T-helper 1 cell treated with Interleukin-12 subunit alpha and Interleukin-12 subunit beta and Interleukin-4 antibody, amounts not matched to agents 30 μg/mL and 1 μg/mL, for 36 hours (primary cell): ENCODE measurements around the gene FXYD3.

ENCODE experiments used
- H3K27ac Mint-ChIP-seq: one replicate; pipeline ENCODE4 v1.8.0; 2021; ENCODE audit warnings: mild to moderate bottlenecking, mixed read lengths
- H3K27me3 Mint-ChIP-seq: one replicate; pipeline ENCODE4 v1.8.0; 2021; ENCODE audit warnings: low read depth, mixed read lengths
- H3K36me3 Mint-ChIP-seq: one replicate; pipeline ENCODE4 v1.8.0; 2021; ENCODE audit warnings: low read depth, mixed read lengths
- H3K4me1 Mint-ChIP-seq: one replicate; pipeline ENCODE4 v1.8.0; 2021; ENCODE audit warnings: low read depth, mixed read lengths
- H3K4me3 Mint-ChIP-seq: one replicate; pipeline ENCODE4 v1.8.0; 2021; ENCODE audit warnings: mild to moderate bottlenecking, moderate library complexity, mixed read lengths
- H3K9me3 Mint-ChIP-seq: one replicate; pipeline ENCODE4 v1.8.0; 2021; ENCODE audit warnings: mixed read lengths

Gene FXYD3

GRCh38 chr19:35133826-35134225 is 18.2 kb downstream of the FXYD3 start:
- Mint-ChIP-seq H3K4me3 (no peak overlapping the region), H3K36me3 (no peaks in the 10 kb centered on the region)

GRCh38 chr19:35134601-35135242 is 19.1 kb downstream of the FXYD3 start, which contains the start of gene LGI4:
Gene LGI4, minus strand, starts transcription at chr19:35135059. Its CDS starts 379 bp downstream, at chr19:35134680.
- H3K9me3 Mint-ChIP-seq, result no peaks in the 10 kb centered on the region
- H3K27ac Mint-ChIP-seq, result no peak within 1 kb of the TSS
- H3K27me3 Mint-ChIP-seq, result peaks cover 12% of the 10 kb centered on the region
- H3K4me3 Mint-ChIP-seq, result no peak within 1 kb of the TSS
- no peaks in the 10 kb centered on the region for H3K36me3 Mint-ChIP-seq
- H3K4me1 Mint-ChIP-seq, result peaks cover 1% of the 10 kb centered on the region

More at GRCh38 chr19:35133826-35134225, 18.2 kb downstream of the FXYD3 start:
- no peaks in the 10 kb centered on the region for H3K9me3 Mint-ChIP-seq
- peaks cover 12% of the 10 kb centered on the region for H3K27me3 Mint-ChIP-seq
- peaks cover 1% of the 10 kb centered on the region for H3K4me1 Mint-ChIP-seq
- H3K27ac Mint-ChIP-seq, result no peak overlapping the region

GRCh38 chr19:35135389-35135909 is 19.8 kb downstream of the FXYD3 start:
- Mint-ChIP-seq H3K27me3 (peaks cover 12% of the 10 kb centered on the region), H3K4me1 (peaks cover 1% of the 10 kb centered on the region), H3K27ac (no peak overlapping the region), H3K4me3 (no peak overlapping the region), H3K36me3 (no peaks in the 10 kb centered on the region), H3K9me3 (no peaks in the 10 kb centered on the region)

GRCh38 chr19:35136231-35136630 is 20.6 kb downstream of the FXYD3 start:
- Mint-ChIP-seq H3K4me1 (peaks cover 7% of the 10 kb centered on the region), H3K4me3 (no peak overlapping the region), H3K27me3 (peaks cover 17% of the 10 kb centered on the region), H3K9me3 (no peaks in the 10 kb centered on the region), H3K27ac (no peak overlapping the region), H3K36me3 (no peaks in the 10 kb centered on the region)

GRCh38 chr19:35136977-35137702 is 21.5 kb downstream of the FXYD3 start:
- Mint-ChIP-seq H3K27ac (no peak overlapping the region), H3K4me3 (no peak overlapping the region), H3K36me3 (no peaks in the 10 kb centered on the region)

GRCh38 chr19:35138305-35138892 is 22.8 kb downstream of the FXYD3 start, which contains the start of gene FXYD1:
Gene FXYD1, plus strand, starts transcription at chr19:35138824. Its CDS starts 1,256 bp downstream, at chr19:35140080.
- peaks cover 27% of the 10 kb centered on the region for H3K27me3 Mint-ChIP-seq
- H3K9me3 Mint-ChIP-seq, result no peaks in the 10 kb centered on the region
- no peak within 1 kb of the TSS for H3K4me3 Mint-ChIP-seq

More at GRCh38 chr19:35136977-35137702, 21.5 kb downstream of the FXYD3 start:
- H3K4me1 Mint-ChIP-seq, result peaks cover 15% of the 10 kb centered on the region
- no peaks in the 10 kb centered on the region for H3K9me3 Mint-ChIP-seq
- H3K27me3 Mint-ChIP-seq, result peaks cover 25% of the 10 kb centered on the region

GRCh38 chr19:35140207-35140961 is 24.8 kb downstream of the FXYD3 start:
- Mint-ChIP-seq H3K27ac (no peak overlapping the region), H3K4me3 (no peak overlapping the region), H3K27me3 (peaks cover 40% of the 10 kb centered on the region), H3K9me3 (no peaks in the 10 kb centered on the region), H3K4me1 (peaks cover 28% of the 10 kb centered on the region), H3K36me3 (no peaks in the 10 kb centered on the region)

More at GRCh38 chr19:35138305-35138892, 22.8 kb downstream of the FXYD3 start, which contains the start of gene FXYD1:
- Mint-ChIP-seq H3K27ac (no peak within 1 kb of the TSS), H3K4me1 (peaks cover 17% of the 10 kb centered on the region), H3K36me3 (no peaks in the 10 kb centered on the region)

- Mint-ChIP-seq H3K4me3 (peak overlapping the region; percentile 80), H3K27me3 (peaks cover 40% of the 10 kb centered on the region), H3K27ac (peak overlapping the region; percentile 84), H3K9me3 (no peaks in the 10 kb centered on the region), H3K4me1 (peaks cover 28% of the 10 kb centered on the region), H3K36me3 (no peaks in the 10 kb centered on the region)
Observed at GRCh38 chr19:35140962-35141836, 25.6 kb downstream of the FXYD3 start.

GRCh38 chr19:35141837-35142605 is 26.4 kb downstream of the FXYD3 start:
- Mint-ChIP-seq H3K36me3 (peaks cover under 1% of the 10 kb centered on the region), H3K27ac (peak overlapping the region; percentile 84), H3K9me3 (no peaks in the 10 kb centered on the region), H3K27me3 (peaks cover 38% of the 10 kb centered on the region), H3K4me1 (peaks cover 27% of the 10 kb centered on the region), H3K4me3 (peak overlapping the region; percentile 80)

GRCh38 chr19:35142606-35143230 is 27.1 kb downstream of the FXYD3 start:
- Mint-ChIP-seq H3K36me3 (peaks cover 1% of the 10 kb centered on the region), H3K27me3 (peaks cover 32% of the 10 kb centered on the region), H3K4me1 (peaks cover 26% of the 10 kb centered on the region), H3K27ac (no peak overlapping the region), H3K4me3 (peak overlapping the region; percentile 72), H3K9me3 (no peaks in the 10 kb centered on the region)

- Mint-ChIP-seq H3K4me3 (peak within 1 kb of the TSS; percentile 80), H3K9me3 (no peaks in the 10 kb centered on the region), H3K4me1 (peaks cover 26% of the 10 kb centered on the region), H3K27ac (no peak within 1 kb of the TSS), H3K27me3 (peaks cover 28% of the 10 kb centered on the region), H3K36me3 (peaks cover 1% of the 10 kb centered on the region)
Observed at GRCh38 chr19:35143231-35143715, 27.6 kb downstream of the FXYD3 start, which contains the start of gene FXYD7. Gene FXYD7, plus strand, starts transcription at chr19:35143255. Its CDS starts 79 bp downstream, at chr19:35143334.

GRCh38 chr19:35143818-35144217 is 28.2 kb downstream of the FXYD3 start:
- Mint-ChIP-seq H3K27ac (no peak overlapping the region), H3K4me1 (peaks cover 26% of the 10 kb centered on the region), H3K27me3 (peaks cover 28% of the 10 kb centered on the region), H3K36me3 (peaks cover 1% of the 10 kb centered on the region), H3K4me3 (no peak overlapping the region), H3K9me3 (no peaks in the 10 kb centered on the region)
